ENCODE results near the gene UGT1A9.

Gene UGT1A9

DNA sequence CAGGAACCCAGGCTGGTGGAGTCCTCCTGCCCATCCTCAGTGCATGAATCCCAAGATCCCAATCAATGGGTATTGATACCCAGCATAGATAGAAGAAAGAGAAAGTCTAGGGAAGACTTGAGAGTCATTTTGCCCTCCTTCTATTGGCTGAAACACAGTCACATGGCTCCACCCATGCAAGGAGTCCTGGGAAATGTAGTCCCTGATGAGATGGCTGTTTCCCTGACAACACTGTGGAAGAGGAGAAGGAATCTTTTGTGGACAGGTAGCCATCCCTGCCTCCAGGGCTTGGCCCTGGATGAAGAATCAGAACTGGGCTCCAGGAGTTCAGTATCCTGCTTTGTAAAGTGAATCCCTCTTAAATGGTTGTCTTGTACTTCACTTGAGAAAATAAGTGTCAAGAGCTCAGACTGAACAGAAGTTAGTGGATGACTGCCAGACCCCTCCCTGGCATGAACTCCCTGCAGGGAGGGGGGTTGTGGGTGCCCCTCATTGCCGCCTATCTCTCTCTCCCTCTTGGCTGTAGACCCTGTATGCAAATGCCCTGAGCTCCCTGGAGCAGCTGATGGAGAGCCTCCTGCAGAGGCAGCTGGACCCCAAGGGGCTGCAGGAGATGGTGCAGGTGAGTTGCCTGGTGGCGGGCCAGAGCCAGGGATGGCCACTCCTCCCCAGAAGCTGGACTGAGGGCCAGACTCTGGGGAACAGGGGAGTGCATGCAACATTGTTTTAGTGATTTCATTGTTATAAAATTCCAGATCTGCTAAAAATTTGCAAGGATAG, 142.5 kb downstream of the UGT1A9 start:
- in situ Hi-C loops (cut with MboI; ENCODE audit: low sequenced_read_pairs): no loop called here

- in situ Hi-C loops (cut with MboI; ENCODE audit: low sequenced_read_pairs): no loop called here
Observed at GRCh38 chr2:233815861-233816260, 144.2 kb downstream of the UGT1A9 start.

GRCh38 chr2:233816334-233816733, 144.6 kb downstream of the UGT1A9 start:
- in situ Hi-C loops (cut with MboI; ENCODE audit: low sequenced_read_pairs): no loop called here

GRCh38 chr2:233816771-233817170, 145.1 kb downstream of the UGT1A9 start:
- in situ Hi-C loops (cut with MboI; ENCODE audit: low sequenced_read_pairs): no loop called here

- in situ Hi-C loops (cut with MboI; ENCODE audit: low sequenced_read_pairs): no loop called here
Observed at GRCh38 chr2:233817361-233817911, 145.7 kb downstream of the UGT1A9 start.

- in situ Hi-C loops (cut with MboI; ENCODE audit: low sequenced_read_pairs): no loop called here
Observed at GRCh38 chr2:233817995-233818638, 146.4 kb downstream of the UGT1A9 start.

GRCh38 chr2:233818639-233819621, 147.2 kb downstream of the UGT1A9 start:
- in situ Hi-C loops (cut with MboI; ENCODE audit: low sequenced_read_pairs): no loop called here

- in situ Hi-C loops (cut with MboI; ENCODE audit: low sequenced_read_pairs): no loop called here
Observed at GRCh38 chr2:233819884-233820773, 148.4 kb downstream of the UGT1A9 start.

GRCh38 chr2:233820774-233821105, 149.0 kb downstream of the UGT1A9 start:
- in situ Hi-C loops (cut with MboI; ENCODE audit: low sequenced_read_pairs): no loop called here

- in situ Hi-C loops (cut with MboI; ENCODE audit: low sequenced_read_pairs): no loop called here
Observed at GRCh38 chr2:233821196-233821595, 149.5 kb downstream of the UGT1A9 start.

GRCh38 chr2:233821709-233822100, 150.0 kb downstream of the UGT1A9 start:
- in situ Hi-C loops (cut with MboI; ENCODE audit: low sequenced_read_pairs): no loop called here

DNA sequence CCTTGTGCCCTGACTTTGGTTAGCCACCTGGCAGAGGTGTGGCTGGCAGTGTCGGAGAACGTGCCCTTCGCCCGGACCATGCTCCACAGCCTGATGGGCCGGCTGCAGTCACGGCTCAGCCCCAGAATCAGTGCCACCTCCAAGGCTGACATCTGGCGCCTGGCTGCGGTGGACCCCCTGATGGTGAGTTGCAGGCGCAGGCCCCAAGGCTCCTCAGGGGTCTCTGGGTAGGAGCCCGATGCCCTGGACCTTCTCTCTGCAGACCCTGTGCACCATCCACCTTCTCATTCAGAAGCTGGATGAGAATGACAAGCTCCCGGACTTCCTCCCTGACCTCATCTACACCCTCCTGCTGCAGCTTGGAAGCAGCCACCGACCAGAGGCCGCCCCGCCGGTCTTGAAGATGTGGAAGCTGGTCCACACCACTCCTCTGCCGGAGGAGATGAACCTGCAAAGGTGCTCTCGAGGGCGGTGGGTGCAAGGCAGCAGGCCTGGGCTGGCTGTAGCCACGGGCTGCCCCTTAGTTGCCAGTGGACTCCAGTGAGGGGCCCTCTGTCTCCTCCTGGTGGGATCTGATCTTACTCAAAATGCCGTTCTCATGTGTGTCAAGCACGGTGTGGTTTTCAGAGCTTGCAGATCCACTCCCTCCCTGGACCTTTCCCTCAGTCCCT, 150.5 kb downstream of the UGT1A9 start:
- in situ Hi-C loops (cut with MboI; ENCODE audit: low sequenced_read_pairs): no loop called here

All from HL-60/S4 (cell line).